ENCODE data around the gene OSBPL3. TPM values are rescaled to one million over a fixed set of nuclear protein-coding genes. Genes with fewer than 3 reads are reported as not detected.
"Not testable (repeated sequence)": the region's sequence is repeated elsewhere in the genome, so short reads cannot be mapped to it uniquely, and the experiment has no call there.

The OSBPL3 gene
- total RNA-seq, 1 experiment from 2014 or later = 11.6 TPM

DNA sequence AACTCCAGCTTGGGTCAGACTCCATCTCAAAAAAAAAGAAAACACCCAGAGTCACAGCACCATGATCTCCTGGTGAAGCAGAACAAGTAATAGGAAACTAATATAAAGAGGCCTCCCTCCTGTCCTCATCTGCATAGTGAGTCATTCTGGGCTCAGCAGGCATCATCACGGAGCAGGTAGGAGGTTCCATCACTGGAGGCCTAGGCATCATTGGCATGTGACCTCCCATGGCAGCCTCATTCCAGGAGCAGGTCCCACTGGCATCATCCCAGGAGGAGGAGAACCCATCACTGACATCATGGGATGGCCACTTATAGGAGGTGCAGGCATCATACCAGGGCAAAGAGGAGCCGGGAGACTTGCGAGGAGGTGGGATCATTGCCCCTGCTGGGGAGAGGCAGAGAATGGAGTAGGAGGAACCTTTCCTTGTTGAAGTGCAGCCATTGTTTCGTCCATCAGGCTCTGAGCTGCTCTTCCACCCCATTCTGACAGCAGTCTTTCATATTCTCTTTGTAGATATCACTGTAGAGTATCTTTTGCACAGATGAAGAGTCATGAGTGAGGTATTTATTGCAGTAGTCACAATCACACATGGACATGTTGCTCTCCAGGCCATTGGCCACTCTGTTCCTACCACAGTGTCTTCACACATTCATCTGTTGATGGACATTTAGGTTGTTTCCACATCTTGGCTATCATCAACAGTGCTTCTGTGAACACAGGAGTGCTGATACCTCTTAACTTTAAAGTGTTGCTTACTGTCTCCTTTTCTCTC is 73.8 kb downstream of the OSBPL3 start:
- peak; percentile 56 for DNase-seq
- intact Hi-C loops (cut with micrococcal nuclease) = loop anchor here (2.0 to 5.0 kb wide), 2 partner anchors 15 to 76 kb away; partner anchors contain the start of gene OSBPL3
- peak overlapping the region; percentile 80 for H3K27ac ChIP-seq (ENCODE audit: low read length)
- H3K9ac ChIP-seq (ENCODE audit: low read length) = no peak overlapping the region
- peak; percentile 39 for ATAC-seq
- peaks cover 47% of the 10 kb centered on the region for H3K4me1 ChIP-seq (ENCODE audit: insufficient read depth, low read length)
- POLR2A ChIA-PET (ENCODE audit: unreplicated experiment) = no interaction called here
- no peak overlapping the region for H3K4me3 ChIP-seq (ENCODE audit: low read length)
- H3K4me2 ChIP-seq (ENCODE audit: low read length) = 0 out of 2 replicates have a peak overlapping the region, but pooled peaks have one; percentile 73
- TF ChIP-seq EZH2 (IDR thresholded peaks at IDR 0.05; ENCODE audit: low read length, unreplicated experiment) (no peak), EZH2phosphoT487 (IDR thresholded peaks at IDR 0.05; ENCODE audit: borderline replicate concordance, low read length) (no peak)
- TF ChIP-seq, protein P1, sequence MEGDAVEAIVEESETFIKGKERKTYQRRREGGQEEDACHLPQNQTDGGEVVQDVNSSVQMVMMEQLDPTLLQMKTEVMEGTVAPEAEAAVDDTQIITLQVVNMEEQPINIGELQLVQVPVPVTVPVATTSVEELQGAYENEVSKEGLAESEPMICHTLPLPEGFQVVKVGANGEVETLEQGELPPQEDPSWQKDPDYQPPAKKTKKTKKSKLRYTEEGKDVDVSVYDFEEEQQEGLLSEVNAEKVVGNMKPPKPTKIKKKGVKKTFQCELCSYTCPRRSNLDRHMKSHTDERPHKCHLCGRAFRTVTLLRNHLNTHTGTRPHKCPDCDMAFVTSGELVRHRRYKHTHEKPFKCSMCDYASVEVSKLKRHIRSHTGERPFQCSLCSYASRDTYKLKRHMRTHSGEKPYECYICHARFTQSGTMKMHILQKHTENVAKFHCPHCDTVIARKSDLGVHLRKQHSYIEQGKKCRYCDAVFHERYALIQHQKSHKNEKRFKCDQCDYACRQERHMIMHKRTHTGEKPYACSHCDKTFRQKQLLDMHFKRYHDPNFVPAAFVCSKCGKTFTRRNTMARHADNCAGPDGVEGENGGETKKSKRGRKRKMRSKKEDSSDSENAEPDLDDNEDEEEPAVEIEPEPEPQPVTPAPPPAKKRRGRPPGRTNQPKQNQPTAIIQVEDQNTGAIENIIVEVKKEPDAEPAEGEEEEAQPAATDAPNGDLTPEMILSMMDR (conservative IDR thresholded peaks at IDR 0.05; ENCODE audit: low read depth, low read length) = no peak
- no peaks in the 10 kb centered on the region for H3K36me3 ChIP-seq (ENCODE audit: low read depth, low read length)
- H3K9me3 ChIP-seq (ENCODE audit: low read length) = no peaks in the 10 kb centered on the region
- H4K20me1 ChIP-seq (ENCODE audit: low read length) = no peaks in the 10 kb centered on the region
- no peaks in the 10 kb centered on the region for H3K27me3 ChIP-seq (ENCODE audit: low read length)
- H3K79me2 ChIP-seq (ENCODE audit: low read length) = peaks cover 78% of the 10 kb centered on the region
- H2AFZ ChIP-seq (ENCODE audit: low read length) = no peak overlapping the region
- H3F3A ChIP-seq (ENCODE audit: low read length, unreplicated experiment) = no peaks in the 10 kb centered on the region
- CTCF ChIA-PET = no interaction called here
- BruUV-seq (replicated peaks) = no TSS peak
- H3K9me2 ChIP-seq (replicated peaks; ENCODE audit: low read length) = no peaks in the 10 kb centered on the region

- H4K20me1 ChIP-seq (ENCODE audit: low read length); CTCF ChIA-PET; DNase-seq; H3F3A ChIP-seq (ENCODE audit: low read length, unreplicated experiment); H3K9me3 ChIP-seq (ENCODE audit: low read length); POLR2A ChIA-PET (ENCODE audit: unreplicated experiment); H3K9me2 ChIP-seq (replicated peaks; ENCODE audit: low read length); H3K4me2 ChIP-seq (ENCODE audit: low read length); H3K4me3 ChIP-seq (ENCODE audit: low read length); H3K27ac ChIP-seq (ENCODE audit: low read length); H3K9ac ChIP-seq (ENCODE audit: low read length); BruUV-seq (replicated peaks); ATAC-seq; H3K27me3 ChIP-seq (ENCODE audit: low read length); H3K36me3 ChIP-seq (ENCODE audit: low read depth, low read length); intact Hi-C loops (cut with micrococcal nuclease); H2AFZ ChIP-seq (ENCODE audit: low read length): not testable (repeated sequence)
- H3K4me1 ChIP-seq (ENCODE audit: insufficient read depth, low read length) = peaks cover 52% of the 10 kb centered on the region
- peaks cover 75% of the 10 kb centered on the region for H3K79me2 ChIP-seq (ENCODE audit: low read length)
These were observed 76.0 kb downstream of the OSBPL3 start for GRCh38 chr7:24903992-24904391.

DNA sequence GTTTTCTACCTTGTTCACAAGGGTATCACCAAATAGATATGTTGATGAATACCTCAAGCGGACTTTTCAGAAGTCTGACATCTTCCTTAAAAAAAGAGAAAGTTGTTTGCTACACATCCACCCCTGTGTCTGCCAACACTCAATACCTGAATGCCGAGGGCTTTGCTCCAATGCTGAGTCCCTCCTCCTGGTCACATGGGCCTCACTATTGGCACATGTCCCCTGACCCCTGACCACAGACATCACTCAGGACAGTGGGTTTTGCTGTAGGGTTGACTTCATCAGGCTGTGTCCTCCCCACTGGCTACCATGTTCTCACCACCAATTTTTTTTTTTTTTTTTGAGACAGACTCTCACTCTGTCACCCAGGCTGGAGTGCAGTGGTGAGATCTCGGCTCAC is 76.4 kb downstream of the OSBPL3 start:
- no peaks in the 10 kb centered on the region for H3K9me2 ChIP-seq (replicated peaks; ENCODE audit: low read length)
- peaks cover 70% of the 10 kb centered on the region for H3K79me2 ChIP-seq (ENCODE audit: low read length)
- no peaks in the 10 kb centered on the region for H3K36me3 ChIP-seq (ENCODE audit: low read depth, low read length)
- POLR2A ChIA-PET (ENCODE audit: unreplicated experiment) = no interaction called here
- H2AFZ ChIP-seq (ENCODE audit: low read length) = no peak overlapping the region
- H3K27ac ChIP-seq (ENCODE audit: low read length) = no peak overlapping the region
- no peaks in the 10 kb centered on the region for H3K27me3 ChIP-seq (ENCODE audit: low read length)
- peaks cover 55% of the 10 kb centered on the region for H3K4me1 ChIP-seq (ENCODE audit: insufficient read depth, low read length)
- no peak overlapping the region for H3K4me3 ChIP-seq (ENCODE audit: low read length)
- DNase-seq (no peak), ATAC-seq (no peak)
- H3F3A ChIP-seq (ENCODE audit: low read length, unreplicated experiment) = no peaks in the 10 kb centered on the region
- CTCF ChIA-PET = no interaction called here
- H3K9ac ChIP-seq (ENCODE audit: low read length) = no peak overlapping the region
- no peak overlapping the region for H3K4me2 ChIP-seq (ENCODE audit: low read length)
- intact Hi-C loops (cut with micrococcal nuclease) = no loop called here
- H4K20me1 ChIP-seq (ENCODE audit: low read length) = no peaks in the 10 kb centered on the region
- no TSS peak for BruUV-seq (replicated peaks)
- TF ChIP-seq, protein P1 (conservative IDR thresholded peaks at IDR 0.05; ENCODE audit: low read depth, low read length) = no peak
- no peak for TF ChIP-seq EZH2phosphoT487 (IDR thresholded peaks at IDR 0.05; ENCODE audit: borderline replicate concordance, low read length)
- no peak for TF ChIP-seq EZH2 (IDR thresholded peaks at IDR 0.05; ENCODE audit: low read length, unreplicated experiment)
- H3K9me3 ChIP-seq (ENCODE audit: low read length) = no peaks in the 10 kb centered on the region
